Activated gamma-delta T cell treated with anti-CD3 and anti-CD28 coated beads, Interleukin-2, amount 50 U/mL, for 16 hours (primary cell): ENCODE measurements around the gene TMEM54.
"Not testable (repeated sequence)": the region's sequence is repeated elsewhere in the genome, so short reads cannot be mapped to it uniquely, and the experiment has no call there.

Experiments
- DNase-seq: peaks from one replicate; pipeline ENCODE4 v3.0.0-alpha.2; 2020; ENCODE audit warnings: low read depth

Gene TMEM54

GRCh38 chr1:32918179-32918578, 17.0 kb upstream of the TMEM54 start:
- no peak for DNase-seq

DNA sequence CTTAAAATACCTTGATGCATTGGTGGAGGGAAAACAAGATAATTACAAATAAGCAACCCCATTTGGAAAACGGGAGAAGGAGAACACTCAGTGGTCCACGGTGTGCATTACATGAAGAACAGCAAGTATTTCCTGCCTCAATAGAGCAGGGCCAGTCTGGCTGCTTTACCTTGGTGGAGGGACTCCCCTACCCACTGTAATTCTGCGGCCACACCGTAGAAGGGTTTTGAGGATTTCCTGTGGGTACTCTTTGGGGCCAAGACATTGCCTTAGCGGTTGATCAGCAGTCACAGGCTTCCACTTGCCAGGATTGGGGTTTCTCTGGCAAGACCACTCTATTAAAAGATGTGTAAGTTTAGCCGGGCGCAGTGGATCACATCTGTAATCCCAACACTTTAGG, 16.3 kb upstream of the TMEM54 start:
- DNase-seq, result no peak

DNA sequence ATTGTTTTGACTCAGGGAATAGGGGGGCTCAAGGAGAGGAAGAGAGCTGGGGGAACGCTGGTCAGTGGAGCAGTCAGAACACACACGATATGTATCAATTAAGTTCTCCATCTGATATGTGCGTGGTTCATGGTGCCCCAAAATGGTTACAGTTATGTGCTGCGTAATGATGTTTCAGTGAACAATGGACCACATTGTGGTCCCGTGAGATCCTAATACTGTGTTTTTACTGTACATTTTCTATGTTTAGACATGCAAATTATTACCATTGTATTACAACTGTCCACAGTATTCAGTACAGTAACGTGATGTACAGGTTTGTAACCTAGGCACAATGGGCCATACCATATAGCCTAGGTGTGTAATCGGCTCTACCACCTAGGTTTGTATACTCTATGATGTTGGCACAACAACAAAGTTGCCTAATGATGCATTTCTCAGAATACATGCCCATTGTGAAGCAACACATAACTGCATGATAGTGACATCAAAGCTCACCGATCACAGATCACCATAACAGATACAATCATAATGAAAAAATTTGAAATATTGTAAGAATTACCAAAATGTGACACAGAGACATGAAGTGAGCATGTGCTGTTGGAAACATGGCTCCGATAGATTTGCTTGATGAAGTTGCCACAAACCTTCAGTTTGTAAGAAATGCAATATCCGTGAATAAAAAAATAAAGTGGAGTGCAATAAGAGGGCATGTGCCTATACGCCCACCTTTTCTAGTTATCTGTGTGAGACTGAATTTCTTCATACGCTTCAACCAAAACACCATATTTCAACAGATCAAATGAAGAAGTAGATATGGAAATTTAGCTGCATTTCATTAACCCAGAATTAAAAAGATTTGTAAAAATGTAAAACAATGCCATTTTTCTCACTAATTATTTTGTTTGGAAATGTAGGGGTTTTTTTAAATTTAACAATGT, 14.8 kb upstream of the TMEM54 start:
- no peak for DNase-seq

DNA sequence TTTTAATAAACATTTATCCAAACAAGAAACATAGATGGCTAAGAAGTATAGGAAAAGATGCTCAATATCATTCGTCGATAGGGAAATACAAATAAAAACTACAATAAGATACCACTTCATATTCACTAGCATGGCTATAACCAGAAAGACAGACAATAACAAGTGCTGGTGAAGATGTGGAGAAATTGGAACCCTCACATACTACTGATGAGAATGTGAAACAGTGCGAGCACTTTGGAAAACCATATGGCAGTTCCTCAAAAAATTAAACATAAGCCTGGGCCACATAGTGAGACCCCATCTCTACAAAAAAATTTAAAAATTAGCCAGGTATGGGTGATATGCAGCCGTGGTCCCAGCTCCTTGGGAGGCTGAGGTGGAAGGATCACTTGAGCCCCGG, 9.1 kb upstream of the TMEM54 start:
- no peak for DNase-seq

- no peak for DNase-seq
Observed at GRCh38 chr1:32907435-32907834, 6.2 kb upstream of the TMEM54 start.

- no peak for DNase-seq
Observed at GRCh38 chr1:32906654-32907053, 5.5 kb upstream of the TMEM54 start.

DNA sequence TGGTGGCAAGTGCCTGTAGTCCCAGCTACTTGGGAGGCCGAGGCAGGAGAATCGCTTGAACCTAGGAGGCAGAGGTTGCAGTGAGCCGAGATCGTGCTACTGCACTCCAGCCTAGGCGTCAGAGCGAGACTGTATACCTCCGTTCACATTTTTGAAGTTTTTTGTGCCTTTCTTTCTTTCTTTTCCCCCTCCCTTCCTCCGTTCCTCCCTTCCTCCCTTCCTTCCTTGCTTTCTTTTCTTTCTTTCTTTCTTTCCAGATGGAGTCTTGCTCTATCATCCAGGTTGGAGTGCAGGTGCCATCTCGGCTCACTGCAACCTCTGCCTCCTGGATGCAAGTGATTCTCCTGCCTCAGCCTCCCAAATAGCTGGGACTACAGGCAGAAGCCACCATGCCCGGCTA, 4.4 kb upstream of the TMEM54 start:
- DNase-seq, result not testable (repeated sequence)

- no peak for DNase-seq
Observed at GRCh38 chr1:32904797-32905196, 3.6 kb upstream of the TMEM54 start.

DNA sequence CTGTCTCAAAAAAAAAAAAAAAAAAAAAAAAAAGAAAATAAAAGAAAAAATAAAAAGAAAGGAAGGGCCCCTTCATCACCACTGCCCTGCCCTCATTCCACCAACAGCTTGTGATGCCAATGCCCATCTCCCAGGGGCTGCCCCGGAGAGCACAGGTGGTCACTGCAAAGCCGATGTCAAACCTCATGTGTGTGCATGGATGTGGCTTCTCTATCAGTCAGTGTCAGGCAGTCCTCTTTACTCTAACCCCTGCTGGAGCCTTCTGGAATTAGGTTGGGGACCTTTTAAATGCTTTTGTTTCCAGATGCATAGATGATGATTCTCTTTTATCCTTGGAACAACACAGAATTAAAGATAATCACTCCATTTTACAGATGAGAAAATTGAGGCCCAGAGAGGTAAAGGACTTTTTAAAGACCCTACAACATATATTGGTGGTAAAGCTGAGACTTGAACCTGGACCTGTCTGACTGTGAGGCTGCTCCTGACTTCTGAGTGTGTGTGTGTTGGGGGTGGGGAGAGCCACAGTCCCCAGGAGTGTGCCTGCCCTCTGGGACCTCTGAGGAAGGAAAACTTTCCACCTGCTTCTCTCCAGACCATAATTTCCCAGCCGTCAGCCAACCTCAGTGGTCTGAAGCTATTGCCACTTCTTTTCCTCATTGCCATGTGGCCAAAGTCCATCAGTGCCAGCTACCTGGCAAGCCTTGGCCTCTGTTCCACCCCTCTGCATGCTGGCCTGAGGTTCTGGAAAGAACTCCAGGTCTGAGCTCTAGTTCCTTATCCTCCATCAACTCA, 3.0 kb upstream of the TMEM54 start:
- DNase-seq, result no peak

GRCh38 chr1:32902535-32902920, 1.3 kb upstream of the TMEM54 start:
- DNase-seq, result no peak

- DNase-seq, result no peak
Observed at GRCh38 chr1:32901823-32902534, 790 bp upstream of the TMEM54 start.

- DNase-seq, result no peak
Observed at GRCh38 chr1:32900371-32900955, 726 bp downstream of the TMEM54 start.

GRCh38 chr1:32899586-32900296, 1.4 kb downstream of the TMEM54 start:
- no peak for DNase-seq

DNA sequence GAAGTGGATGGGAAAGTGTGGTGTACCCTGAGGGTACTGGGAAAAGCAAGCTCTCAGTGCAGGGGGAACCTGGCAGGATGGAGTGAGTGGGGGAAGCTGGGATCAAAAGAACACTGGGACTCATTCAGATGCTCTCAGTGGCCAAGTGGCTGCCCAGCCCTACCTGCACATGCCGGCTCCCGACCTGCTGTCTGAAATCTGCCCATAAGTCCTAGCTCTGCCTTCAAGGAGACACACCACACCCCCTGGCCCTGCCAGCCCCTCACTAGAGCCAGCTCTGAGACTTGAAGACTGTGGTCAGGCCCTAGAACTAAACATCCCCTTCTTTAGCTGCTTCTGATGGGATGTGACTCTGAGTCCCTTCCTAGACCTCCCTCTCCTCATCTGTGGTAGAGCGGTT, 2.2 kb downstream of the TMEM54 start:
- DNase-seq, result no peak

GRCh38 chr1:32898056-32898455, 3.1 kb downstream of the TMEM54 start:
- DNase-seq, result no peak

DNA sequence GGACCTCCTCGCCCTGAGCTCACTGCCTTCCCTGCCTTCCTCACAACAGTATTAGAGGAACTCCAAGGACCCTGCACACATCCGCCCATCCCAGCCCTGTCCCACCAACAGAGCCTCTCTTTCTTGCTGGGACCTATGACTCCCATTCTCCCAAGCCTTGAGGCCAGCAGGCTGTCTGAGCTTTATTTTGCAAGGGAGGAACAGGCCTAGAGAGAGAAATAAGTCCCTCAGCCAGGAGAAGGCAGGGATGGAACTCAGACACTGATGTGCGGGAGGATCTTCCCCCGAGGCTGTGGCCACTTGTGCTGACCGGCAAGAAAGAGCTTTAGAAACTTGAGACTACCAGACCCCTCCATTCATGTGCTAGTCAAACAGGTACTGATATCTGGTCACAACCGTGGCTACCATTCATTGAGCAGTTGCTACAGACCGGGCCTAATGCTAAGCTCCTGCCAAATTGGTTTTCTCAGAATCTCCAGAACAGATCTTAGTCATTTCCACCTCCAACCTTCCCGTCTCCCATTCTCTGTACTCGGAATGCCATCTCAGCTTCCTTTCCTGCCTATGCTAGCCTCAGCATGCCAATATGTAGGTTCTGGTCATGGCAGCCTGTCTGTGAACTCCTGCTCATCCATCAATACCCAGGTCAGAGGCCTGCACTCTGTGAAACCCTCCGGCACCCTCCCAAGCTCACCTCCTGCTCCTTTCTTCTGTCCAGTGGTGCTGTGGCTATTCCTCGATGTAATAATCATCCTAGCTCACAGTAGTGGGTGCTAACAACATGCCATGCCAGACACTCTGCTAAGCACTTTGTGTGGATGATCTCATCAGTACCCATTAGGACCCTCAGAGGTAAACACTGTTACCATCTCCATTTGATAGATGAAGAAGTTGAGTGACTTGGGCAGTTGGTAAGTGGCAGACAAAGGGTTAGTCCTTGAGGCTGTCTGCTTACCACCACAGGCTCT, 3.8 kb downstream of the TMEM54 start:
- DNase-seq, result no peak

GRCh38 chr1:32896451-32896850, 4.7 kb downstream of the TMEM54 start:
- DNase-seq, result no peak

- DNase-seq, result no peak
Observed at GRCh38 chr1:32895325-32896215, 5.6 kb downstream of the TMEM54 start.

DNA sequence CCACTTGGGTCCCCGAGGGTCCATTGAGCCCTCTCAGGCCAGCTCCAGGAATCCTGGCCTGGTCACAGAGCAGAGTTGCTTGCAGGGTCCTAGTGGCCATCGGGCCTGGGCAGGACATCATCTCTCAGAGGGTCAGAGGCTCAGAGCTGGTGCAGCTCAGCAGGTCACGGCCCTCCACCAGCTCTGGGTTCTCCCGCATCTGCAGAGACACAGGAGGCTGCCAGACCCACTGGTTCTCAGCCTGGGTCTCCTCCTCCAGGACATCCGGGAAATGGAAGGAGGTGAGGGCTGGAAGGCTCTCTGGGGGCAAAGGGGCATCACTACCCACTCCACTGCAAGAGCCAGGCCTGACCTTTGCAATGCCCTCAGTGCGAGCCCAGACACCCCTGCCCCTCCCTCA, 6.5 kb downstream of the TMEM54 start:
- DNase-seq, result no peak
